ENCODE data around the gene VEGFA.
"Not testable (repeated sequence)": the region's sequence is repeated elsewhere in the genome, so short reads cannot be mapped to it uniquely, and the experiment has no call there.

The VEGFA gene

GRCh38 chr6:43806043-43806757 is 36.2 kb downstream of the VEGFA start:
- DNase-seq, result no peak

- no peak for DNase-seq
Measured at GRCh38 chr6:43806758-43807227, 36.8 kb downstream of the VEGFA start.

- no peak for DNase-seq
Measured at GRCh38 chr6:43807228-43808061, 37.4 kb downstream of the VEGFA start.

GRCh38 chr6:43808412-43808811 is 38.4 kb downstream of the VEGFA start:
- no peak for DNase-seq

- DNase-seq, result no peak
Measured at GRCh38 chr6:43809417-43810305, 39.6 kb downstream of the VEGFA start.

DNA sequence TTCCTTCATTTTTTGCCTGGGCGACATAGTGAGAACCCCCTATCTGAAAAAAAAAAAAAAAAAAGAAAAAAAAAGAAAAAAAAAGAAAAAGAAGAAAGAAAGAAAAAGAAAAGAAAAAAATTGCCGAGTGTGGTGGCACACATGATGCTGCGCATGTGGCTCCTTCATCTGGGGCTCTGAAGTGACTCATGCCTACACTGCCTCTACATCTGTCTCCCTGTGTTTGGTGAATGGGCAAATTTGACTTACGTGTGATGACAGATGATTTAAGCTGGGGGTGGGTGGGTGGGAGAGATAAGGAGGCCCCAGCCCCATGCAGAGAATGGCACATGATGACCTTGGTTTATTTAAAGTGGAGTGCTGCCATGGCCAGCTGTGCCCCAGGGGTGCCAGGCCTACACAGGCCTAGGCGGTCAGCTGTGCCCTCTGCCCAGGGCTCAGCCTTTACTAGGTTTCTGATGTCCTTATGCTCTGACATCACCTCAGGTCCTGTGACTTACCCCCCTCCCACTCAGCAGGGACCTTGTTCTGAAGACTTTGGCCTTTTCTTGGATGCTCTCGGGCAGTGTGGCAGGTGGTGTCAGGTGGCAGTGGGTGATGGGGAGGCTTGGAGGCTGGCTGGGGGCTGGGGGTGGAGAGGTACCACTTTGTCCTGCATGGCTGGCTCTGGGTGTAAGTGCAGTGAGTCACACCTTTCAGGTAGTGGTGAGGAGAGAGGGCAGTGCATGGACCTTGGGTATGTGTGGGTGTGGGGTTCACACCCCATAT is 41.1 kb downstream of the VEGFA start:
- no peak for DNase-seq

GRCh38 chr6:43811733-43812099 is 41.7 kb downstream of the VEGFA start:
- DNase-seq, result no peak

DNA sequence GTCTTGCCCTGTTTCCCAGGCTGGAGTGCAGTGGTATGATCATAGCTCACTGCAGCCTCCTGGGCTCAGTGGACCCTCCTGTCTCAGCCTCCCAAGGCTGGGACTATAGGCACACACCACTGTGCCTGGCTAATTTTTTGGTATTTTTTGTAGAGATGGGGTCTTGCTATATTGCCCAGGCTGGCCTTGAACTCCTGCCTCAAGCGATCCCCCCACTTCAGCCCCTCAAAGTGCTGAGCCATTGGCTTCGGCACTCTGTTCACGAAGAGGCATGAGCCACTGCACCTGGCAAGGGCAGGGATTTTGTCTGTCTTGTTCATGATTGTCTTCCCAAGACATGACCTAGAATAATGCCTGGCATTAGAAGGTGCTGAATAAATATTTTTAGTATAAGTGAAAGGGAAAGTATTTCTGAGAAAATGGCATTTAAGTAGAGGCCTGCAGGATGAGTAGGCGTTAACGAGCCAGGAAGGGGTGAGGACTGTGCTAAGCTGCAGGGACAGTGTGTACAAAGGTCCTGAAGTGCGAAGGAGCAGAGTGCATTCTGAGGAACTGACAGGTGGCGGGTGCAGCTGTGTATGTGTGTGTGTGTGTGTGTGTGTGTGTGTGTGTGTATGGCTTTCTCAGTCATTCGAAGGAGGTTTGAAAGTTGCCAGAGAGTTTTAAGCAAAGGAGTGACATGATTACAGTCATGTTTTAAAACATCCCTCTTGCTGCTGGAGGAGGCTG is 43.0 kb downstream of the VEGFA start:
- DNase-seq, result no peak

GRCh38 chr6:43814111-43814510 is 44.1 kb downstream of the VEGFA start:
- DNase-seq, result no peak

DNA sequence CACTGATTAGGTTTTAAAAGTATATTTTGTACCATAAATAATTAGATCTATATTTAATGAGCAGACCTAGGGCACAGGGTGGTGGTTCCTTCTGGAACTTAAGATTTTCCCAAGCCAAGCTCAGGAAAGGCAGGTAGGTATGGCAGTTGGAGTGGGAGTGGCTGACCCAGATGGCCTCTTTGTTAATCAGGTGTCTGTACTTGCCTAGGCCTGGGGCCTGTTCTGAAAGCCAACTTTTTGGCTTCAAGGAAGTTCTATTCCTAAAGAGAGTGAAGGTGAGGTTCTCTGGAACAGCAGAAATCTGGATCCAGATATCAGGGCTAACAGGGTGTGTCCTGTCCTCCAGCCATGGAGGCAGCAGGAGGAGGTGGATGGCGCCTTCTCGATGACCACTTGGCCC is 44.9 kb downstream of the VEGFA start:
- DNase-seq, result no peak

- peak; percentile 29 for DNase-seq
Measured at GRCh38 chr6:43817192-43817591, 47.2 kb downstream of the VEGFA start.

DNA sequence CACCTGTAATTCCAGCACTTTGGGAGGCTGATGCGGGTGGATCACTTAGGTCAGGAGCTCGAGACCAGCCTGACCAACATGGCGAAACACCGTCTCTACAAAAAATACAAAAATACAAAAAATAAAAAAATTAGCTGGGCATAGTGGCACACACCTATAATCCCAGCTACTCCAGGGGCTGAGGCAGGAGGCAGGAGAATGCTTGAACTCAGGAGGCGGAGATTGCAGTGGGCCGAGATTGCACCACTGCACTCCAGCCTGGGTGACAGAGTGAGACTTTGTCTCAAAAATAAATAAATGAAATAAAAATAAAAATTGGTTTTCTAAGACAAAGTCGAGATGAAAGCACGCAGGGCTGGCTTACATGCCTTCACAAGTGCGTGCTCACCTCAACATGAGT is 49.0 kb downstream of the VEGFA start:
- DNase-seq, result not testable (repeated sequence)

- DNase-seq, result no peak
Measured at GRCh38 chr6:43819958-43820357, 49.9 kb downstream of the VEGFA start.

DNA sequence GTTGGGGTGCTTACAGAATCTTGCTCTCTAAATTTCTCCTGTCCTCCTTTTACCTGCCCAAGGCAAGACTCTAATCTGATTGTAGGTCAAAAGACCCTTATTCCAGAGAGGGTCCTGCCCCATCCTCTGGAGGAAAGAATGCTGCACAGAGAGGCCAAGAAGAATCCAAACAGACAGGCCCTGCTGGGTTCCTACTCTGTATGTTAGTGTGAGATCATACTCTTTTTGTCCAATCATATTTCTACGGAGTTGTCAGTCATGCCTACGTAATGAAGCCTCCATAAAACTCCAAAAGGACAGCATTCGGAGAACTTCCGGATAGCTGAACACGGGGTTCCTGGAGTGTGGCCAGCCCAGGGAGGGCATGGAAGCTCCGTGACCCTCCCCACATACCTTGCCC is 50.5 kb downstream of the VEGFA start:
- no peak for DNase-seq

- DNase-seq, result no peak
Measured at GRCh38 chr6:43821101-43821886, 51.3 kb downstream of the VEGFA start.

- no peak for DNase-seq
Measured at GRCh38 chr6:43823390-43823789, 53.4 kb downstream of the VEGFA start.

- no peak for DNase-seq
Measured at GRCh38 chr6:43823879-43824702, 54.1 kb downstream of the VEGFA start.

DNA sequence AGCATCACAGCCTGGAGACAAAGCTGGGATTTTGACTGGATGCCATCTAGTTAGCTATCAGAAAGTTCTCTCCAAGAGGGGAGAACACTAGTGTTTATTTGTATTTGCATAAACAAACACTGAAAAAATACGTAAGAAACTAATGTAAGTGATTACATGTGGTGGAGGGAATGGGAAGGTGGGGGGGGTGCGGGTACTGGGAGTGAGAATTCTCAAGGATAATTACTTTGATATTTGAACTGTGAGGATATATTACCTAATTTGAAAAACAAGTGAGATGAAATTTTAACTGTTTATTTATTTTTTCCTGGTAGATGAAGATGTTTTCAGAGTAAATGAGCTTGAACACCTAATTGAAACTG is 54.7 kb downstream of the VEGFA start:
- DNase-seq, result no peak

DNA sequence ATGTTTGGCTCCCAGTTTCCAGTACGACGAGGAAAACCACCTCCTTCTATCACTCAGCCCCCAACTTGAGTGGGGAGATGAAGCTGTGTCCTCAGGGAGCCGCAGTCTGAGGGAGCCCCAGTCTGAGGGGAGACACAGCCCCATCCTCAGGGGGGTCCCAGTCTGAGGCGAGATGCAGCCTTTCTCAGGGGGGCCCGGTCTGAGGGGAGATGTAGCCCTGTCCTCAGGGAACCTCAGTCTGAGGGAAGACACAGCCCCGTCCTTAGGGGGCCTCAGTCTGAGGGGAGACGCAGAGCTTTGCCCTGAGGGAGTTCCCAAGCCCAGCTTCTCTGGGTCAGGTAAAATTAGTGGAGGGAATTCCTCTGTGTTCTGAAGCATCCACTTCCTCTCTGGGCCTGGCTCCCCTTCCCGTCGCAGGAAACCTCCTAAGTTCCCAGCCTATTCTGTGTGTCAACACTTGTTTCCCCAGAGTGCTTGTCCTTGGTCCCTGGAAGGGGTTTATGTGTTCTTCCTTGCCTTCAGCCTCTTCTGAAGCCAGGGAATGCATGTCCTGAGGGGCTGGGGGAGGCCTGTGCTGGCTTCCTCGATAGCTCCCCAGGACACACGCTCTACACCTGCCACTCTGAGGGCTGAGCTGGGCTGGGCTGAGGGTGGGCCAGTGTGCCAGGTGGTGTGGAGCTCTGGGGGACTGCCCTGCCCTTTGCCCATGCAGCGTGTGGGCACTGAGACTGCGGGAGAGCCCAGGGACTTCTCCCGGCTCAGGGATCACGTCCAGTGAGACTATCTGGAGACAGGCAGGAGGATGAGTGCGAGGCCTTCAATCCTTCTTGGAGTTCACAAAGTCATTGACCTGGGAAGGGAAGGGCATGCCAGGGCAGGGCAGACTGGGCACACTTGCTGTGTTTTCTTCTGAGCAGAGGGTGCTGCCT is 55.4 kb downstream of the VEGFA start:
- DNase-seq, result no peak
